Karpas-422 (cell line): Measurements from ENCODE around the gene PARP16. TPM values are rescaled to one million over a fixed set of nuclear protein-coding genes. Genes with fewer than 3 reads are reported as not detected.

ENCODE experiments used
- DNase-seq: peaks from one replicate; pipeline ENCODE4 v3.0.0-alpha.2; 2015
- H2AFZ ChIP-seq: fragments of 200-600 bp; sonication (generic); 2 replicates; pipeline ENCODE4 v1.6.1; 2014; ENCODE audit warnings: antibody characterized with exemption, low read length, mixed read lengths
- H3K27ac ChIP-seq: fragments of 200-600 bp; sonication (generic); 2 replicates; pipeline ENCODE4 v1.5.1; 2014; ENCODE audit warnings: mild to moderate bottlenecking, low read length, moderate library complexity
- H3K27me3 ChIP-seq: fragments of 200-600 bp; sonication (generic); 2 replicates; pipeline ENCODE4 v1.6.1; 2014; ENCODE audit warnings: low read length, mixed read lengths
- H3K36me3 ChIP-seq: fragments of 200-600 bp; sonication (generic); 2 replicates; pipeline ENCODE4 v1.6.1; 2014; ENCODE audit warnings: low read length, mixed read lengths; ENCODE audit not compliant: insufficient read depth
- H3K4me1 ChIP-seq: fragments of 200-600 bp; sonication (generic); 2 replicates; pipeline ENCODE4 v1.6.1; 2014; ENCODE audit warnings: mild to moderate bottlenecking, low read length, mixed read lengths
- H3K4me2 ChIP-seq: fragments of 200-600 bp; sonication (generic); 2 replicates; pipeline ENCODE4 v1.6.1; 2014; ENCODE audit warnings: low read length, low read depth, mild to moderate bottlenecking; ENCODE audit not compliant: poor library complexity, severe bottlenecking
- H3K4me3 ChIP-seq: fragments of 200-600 bp; sonication (generic); 2 replicates; pipeline ENCODE4 v1.5.1; 2014; ENCODE audit warnings: mild to moderate bottlenecking, antibody characterized with exemption, low read length, mixed read lengths
- H3K79me2 ChIP-seq: fragments of 200-600 bp; sonication (generic); 2 replicates; pipeline ENCODE4 v1.6.1; 2014; ENCODE audit warnings: mild to moderate bottlenecking, low read length, mixed read lengths
- H3K9ac ChIP-seq: fragments of 200-600 bp; sonication (generic); 2 replicates; pipeline ENCODE4 v1.6.0; 2014; ENCODE audit warnings: low read length
- H3K9me2 ChIP-seq: fragments of 200-600 bp; sonication (generic), shearing (Covaris generic); replicated peaks from 2 replicates; pipeline ENCODE4 v1.6.0; 2014; ENCODE audit warnings: mild to moderate bottlenecking, low read length, moderate library complexity; ENCODE audit not compliant: insufficient read depth
- H3K9me3 ChIP-seq: fragments of 300-700, 200-600 bp; sonication (generic); 2 replicates; pipeline ENCODE4 v1.6.1; 2014; ENCODE audit warnings: low read length, mixed read lengths
- H4K20me1 ChIP-seq: fragments of 200-600 bp; sonication (generic); 2 replicates; pipeline ENCODE4 v1.6.1; 2014; ENCODE audit warnings: mild to moderate bottlenecking, antibody characterized with exemption, low read length, low read depth; ENCODE audit not compliant: insufficient read depth
- total RNA-seq: library from RNA; depleted of rRNA; stranded (reverse); fragments of >200 nt; shearing (Covaris generic); gene quantifications from 2 replicates; pipeline ENCODE4 v1.2.3, GENCODE V29; 2014; ENCODE audit warnings: low replicate concordance; rRNA removed

The PARP16 gene, protein sequence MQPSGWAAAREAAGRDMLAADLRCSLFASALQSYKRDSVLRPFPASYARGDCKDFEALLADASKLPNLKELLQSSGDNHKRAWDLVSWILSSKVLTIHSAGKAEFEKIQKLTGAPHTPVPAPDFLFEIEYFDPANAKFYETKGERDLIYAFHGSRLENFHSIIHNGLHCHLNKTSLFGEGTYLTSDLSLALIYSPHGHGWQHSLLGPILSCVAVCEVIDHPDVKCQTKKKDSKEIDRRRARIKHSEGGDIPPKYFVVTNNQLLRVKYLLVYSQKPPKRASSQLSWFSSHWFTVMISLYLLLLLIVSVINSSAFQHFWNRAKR
- total RNA-seq: 7.7 and 8.3 TPM in 2 replicates

DNA sequence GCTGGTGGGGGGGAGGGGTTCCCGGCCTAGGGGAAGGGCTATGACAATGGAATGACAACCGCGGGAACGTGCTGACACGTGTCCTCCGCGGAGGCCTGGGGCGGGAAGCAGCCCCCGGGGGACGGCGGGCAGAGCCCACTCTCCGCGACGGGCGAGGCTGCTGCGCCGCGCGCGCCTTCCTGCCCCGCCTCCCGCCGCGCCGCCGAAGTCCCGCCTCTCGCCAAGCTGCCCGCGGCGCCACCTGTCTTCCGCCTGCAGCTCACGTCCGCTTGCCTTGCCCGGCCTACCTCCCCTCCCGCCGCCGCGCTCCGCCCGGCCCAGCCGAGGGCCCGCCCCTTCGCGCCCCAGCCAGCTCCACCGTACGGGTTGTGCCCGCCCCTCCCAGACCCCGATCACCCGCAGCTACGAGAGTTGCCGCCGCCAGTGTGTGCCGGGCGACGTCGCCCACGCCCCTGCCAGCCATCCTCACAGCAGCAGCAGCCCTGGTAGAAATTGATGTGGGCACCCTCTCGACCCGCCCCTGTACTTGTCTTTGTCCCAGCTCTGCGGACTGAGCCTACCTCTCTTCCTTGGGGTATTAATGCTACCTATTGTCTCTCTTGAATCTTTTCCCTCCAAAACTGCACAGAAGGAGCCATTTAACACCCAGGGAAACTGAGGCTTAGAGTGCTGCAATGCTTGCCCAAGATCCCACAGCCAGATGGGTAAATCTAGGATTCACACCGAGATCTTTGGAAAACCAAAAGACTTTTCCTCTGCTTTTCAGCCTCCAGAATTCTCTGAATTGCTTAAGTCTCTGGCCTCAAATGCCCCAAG is at the start of gene PARP16:
PARP16 (minus strand) TSS at position 180 of the 816 bp plus-strand sequence. CDS start 457 bp downstream, outside the sequence.
- H4K20me1 ChIP-seq: no peaks in the 10 kb centered on the region
- no peaks in the 10 kb centered on the region for H3K79me2 ChIP-seq
- H3K4me3 ChIP-seq: peak within 1 kb of the TSS; percentile 82
- H2AFZ ChIP-seq: peak within 1 kb of the TSS; percentile 89
- peak; percentile 97 for DNase-seq
- peak within 1 kb of the TSS; percentile 85 for H3K9ac ChIP-seq
- H3K4me2 ChIP-seq: peak within 1 kb of the TSS; percentile 86
- no peaks in the 10 kb centered on the region for H3K36me3 ChIP-seq
- no peaks in the 10 kb centered on the region for H3K27me3 ChIP-seq
- no peaks in the 10 kb centered on the region for H3K9me2 ChIP-seq
- H3K27ac ChIP-seq: no peak within 1 kb of the TSS
- peaks cover 28% of the 10 kb centered on the region for H3K4me1 ChIP-seq
- H3K9me3 ChIP-seq: no peaks in the 10 kb centered on the region

DNA sequence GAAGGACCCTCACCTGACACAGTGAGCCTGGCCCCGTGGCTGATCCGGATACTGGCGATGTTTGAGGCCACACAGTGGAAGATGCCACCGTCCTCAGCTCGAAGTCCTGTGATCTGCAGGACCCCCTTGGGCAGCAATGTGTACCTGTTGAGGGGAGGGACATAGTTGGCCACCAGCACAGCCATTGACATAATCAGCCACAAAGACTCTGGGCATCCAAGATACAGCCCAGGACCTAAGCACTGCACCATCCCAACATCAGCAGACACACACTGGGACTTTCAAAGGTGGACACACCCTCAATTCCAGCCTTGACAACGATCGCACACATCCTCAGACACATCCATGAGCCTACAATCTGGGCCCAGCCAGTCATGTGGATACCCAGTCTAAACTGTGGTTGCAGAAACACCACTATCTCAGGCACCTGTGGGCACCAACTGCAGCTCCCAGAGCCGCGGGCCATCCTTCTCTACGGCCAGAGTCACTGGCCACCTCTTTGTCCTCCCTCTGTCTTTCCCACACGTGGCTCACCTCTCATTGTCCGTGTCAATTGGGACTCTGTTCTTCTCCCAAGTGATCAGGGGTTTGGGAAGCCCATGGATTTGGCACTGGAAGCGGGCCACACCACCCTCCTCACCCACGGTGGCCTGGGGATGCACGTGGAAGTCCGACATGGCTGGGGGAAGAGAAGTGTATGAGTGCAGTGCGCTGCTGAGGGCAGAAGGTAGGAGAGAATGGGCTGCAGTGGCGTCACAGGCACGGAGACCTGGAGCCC is 48.8 kb upstream of the PARP16 start:
- no peak for DNase-seq
- no peaks in the 10 kb centered on the region for H3K9me2 ChIP-seq
- no peaks in the 10 kb centered on the region for H3K36me3 ChIP-seq
- no peaks in the 10 kb centered on the region for H3K9me3 ChIP-seq
- no peak overlapping the region for H2AFZ ChIP-seq
- H3K4me1 ChIP-seq: peaks cover 26% of the 10 kb centered on the region
- H3K79me2 ChIP-seq: no peaks in the 10 kb centered on the region
- no peaks in the 10 kb centered on the region for H3K27me3 ChIP-seq
- peaks cover 9% of the 10 kb centered on the region; the same call in 1 of the 2 replicates for H4K20me1 ChIP-seq
- no peak overlapping the region for H3K4me3 ChIP-seq
- H3K9ac ChIP-seq: no peak overlapping the region
- H3K27ac ChIP-seq: no peak overlapping the region
- H3K4me2 ChIP-seq: no peak overlapping the region

DNA sequence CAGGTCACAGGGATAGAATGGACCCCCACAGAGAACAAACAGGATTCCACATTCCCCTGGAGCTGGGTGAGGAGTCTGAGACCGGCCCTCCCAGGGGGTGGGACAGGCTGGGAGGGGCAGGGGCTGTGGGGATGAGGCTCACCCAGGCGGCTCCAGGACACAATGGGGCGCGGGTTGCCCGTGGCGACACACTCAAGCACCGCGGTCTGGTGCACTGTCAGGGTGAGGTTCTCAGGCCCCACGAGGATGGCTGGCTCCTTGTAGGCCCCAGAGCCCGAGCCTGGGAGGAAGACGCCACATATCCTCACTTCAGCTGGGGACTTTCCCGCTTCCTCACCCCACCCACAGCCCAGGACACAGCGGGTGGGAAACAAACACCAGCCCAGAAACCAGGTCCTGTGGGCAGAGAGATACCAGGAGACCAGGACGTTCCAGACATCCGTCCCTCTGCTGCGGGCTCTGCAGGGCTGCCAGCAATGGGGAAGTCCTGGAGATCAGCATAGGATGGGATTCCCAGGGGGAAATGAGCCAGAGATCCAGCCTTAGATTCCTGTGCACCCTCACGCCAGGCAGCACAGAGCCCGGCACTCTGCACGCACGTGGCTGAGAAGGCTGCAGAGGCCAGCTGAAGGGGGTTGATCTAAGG is 48.0 kb upstream of the PARP16 start:
- no peaks in the 10 kb centered on the region for H3K27me3 ChIP-seq
- H2AFZ ChIP-seq: no peak overlapping the region
- H3K79me2 ChIP-seq: no peaks in the 10 kb centered on the region
- no peak overlapping the region for H3K4me3 ChIP-seq
- no peak overlapping the region for H3K4me2 ChIP-seq
- peaks cover 26% of the 10 kb centered on the region for H3K4me1 ChIP-seq
- no peak overlapping the region for H3K9ac ChIP-seq
- no peaks in the 10 kb centered on the region for H3K9me2 ChIP-seq
- H3K36me3 ChIP-seq: no peaks in the 10 kb centered on the region
- H3K9me3 ChIP-seq: no peaks in the 10 kb centered on the region
- no peak overlapping the region for H3K27ac ChIP-seq
- peak; percentile 52 for DNase-seq
- H4K20me1 ChIP-seq: peaks cover 10% of the 10 kb centered on the region; the same call in 1 of the 2 replicates

DNA sequence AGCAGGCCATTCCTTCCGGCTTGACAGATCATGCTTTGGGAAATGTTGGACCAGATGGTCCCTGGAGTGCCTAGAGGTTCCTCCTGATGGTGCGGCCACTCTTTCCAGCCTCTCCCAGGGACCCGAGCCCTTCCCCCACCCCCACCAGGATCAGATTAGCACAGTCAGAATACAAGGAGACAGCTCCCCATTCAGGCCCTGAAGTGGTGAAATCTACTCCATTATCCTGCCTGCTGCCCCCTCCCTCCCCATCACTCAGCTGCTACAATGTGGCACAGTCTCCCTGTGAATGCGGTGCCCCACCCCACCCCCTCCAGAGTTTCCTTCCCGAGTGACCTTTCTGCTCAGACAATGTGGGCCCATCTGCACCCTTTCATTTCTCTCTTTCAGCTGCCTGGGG is 47.2 kb upstream of the PARP16 start:
- peaks cover 13% of the 10 kb centered on the region; the same call in 1 of the 2 replicates for H4K20me1 ChIP-seq

DNA sequence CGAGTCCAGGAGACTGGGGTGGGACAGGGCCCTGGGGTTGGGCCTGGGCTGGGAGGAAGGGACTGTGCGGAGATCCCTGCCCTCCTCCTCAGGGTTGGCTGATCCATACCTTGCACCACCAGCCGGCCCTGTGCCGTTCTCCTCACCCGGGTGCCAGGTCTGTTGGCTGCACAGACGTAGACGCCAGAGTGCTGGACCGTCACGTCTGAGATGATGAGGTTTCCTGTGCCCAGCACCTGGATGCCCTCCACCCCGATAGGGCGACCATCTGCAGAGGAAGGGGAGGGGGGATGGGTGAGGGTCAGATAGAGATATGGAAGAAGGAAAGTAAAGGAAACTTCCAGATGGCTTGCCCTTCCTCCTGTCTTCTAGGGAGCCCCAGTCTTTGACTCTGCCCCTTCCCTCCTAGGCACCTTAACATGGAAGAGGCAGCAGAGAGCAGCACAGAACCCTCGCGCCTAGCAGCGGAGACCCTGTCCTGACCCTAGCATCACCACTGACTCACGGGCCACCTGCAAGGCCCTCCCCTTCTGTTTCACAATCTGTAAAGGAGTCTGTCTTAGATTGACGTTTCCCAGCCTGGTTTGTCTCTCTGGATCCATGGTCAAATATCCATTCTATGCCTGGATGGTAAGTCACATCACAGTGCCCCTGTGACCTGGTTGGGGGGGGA is 46.6 kb upstream of the PARP16 start:
- no peaks in the 10 kb centered on the region for H3K9me2 ChIP-seq
- H3K79me2 ChIP-seq: no peaks in the 10 kb centered on the region
- H3K9ac ChIP-seq: no peak overlapping the region
- H3K36me3 ChIP-seq: no peaks in the 10 kb centered on the region
- H3K27me3 ChIP-seq: no peaks in the 10 kb centered on the region
- no peak overlapping the region for H3K4me2 ChIP-seq
- H3K9me3 ChIP-seq: no peaks in the 10 kb centered on the region
- H2AFZ ChIP-seq: no peak overlapping the region
- no peak for DNase-seq
- peaks cover 13% of the 10 kb centered on the region; the same call in 1 of the 2 replicates for H4K20me1 ChIP-seq
- peaks cover 27% of the 10 kb centered on the region for H3K4me1 ChIP-seq
- H3K27ac ChIP-seq: no peak overlapping the region
- H3K4me3 ChIP-seq: no peak overlapping the region

More for the DNA sequence above, 47.2 kb upstream of the PARP16 start:
- H3K9me2 ChIP-seq: no peaks in the 10 kb centered on the region
- no peak overlapping the region for H3K9ac ChIP-seq
- H3K9me3 ChIP-seq: no peaks in the 10 kb centered on the region
- H3K4me3 ChIP-seq: no peak overlapping the region
- H3K79me2 ChIP-seq: no peaks in the 10 kb centered on the region
- peaks cover 26% of the 10 kb centered on the region for H3K4me1 ChIP-seq
- H3K27ac ChIP-seq: no peak overlapping the region
- H3K36me3 ChIP-seq: no peaks in the 10 kb centered on the region
- no peak for DNase-seq
- H2AFZ ChIP-seq: no peak overlapping the region
- H3K4me2 ChIP-seq: no peak overlapping the region
- no peaks in the 10 kb centered on the region for H3K27me3 ChIP-seq

DNA sequence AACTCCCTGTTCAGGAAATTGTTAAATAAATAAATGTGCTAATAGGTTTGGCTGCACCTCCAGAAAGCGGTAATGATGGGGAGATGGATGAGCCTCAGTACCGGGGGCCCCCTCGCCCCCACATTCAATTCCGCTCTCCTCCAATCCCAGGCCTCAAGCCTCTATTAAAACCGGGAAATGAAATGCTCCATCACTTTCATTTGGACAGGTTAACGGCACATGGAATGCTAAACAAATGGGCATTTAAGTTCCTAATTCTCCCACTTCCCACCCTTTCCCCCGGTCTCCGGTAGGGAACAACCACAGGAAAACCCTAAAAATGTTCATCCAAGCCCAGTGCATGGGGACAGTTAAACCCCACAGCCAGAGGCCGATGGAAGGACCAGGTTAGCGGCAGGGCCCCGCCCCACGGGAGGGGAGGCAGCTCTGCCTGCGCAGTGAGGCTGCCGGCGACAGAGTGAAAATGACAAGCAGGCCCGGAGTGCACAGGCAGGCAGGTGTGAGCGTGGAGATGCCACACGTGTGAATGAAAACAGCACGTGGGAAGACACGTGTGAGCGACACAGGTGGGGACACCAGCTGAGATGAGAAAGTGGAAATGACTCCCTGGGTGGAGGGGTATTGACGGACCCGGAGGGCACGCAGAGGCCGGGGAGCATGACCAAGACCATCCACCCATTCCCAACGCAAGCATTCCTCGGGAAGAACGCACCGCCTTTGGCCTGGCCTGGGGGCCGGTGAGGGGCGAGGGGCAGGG is 45.9 kb upstream of the PARP16 start:
- peaks cover 7% of the 10 kb centered on the region; the same call in 1 of the 2 replicates for H4K20me1 ChIP-seq
- no peaks in the 10 kb centered on the region for H3K9me3 ChIP-seq
- no peak for DNase-seq
- H3K4me1 ChIP-seq: peaks cover 27% of the 10 kb centered on the region
- no peaks in the 10 kb centered on the region for H3K9me2 ChIP-seq
- no peak overlapping the region for H2AFZ ChIP-seq
- H3K9ac ChIP-seq: no peak overlapping the region
- H3K79me2 ChIP-seq: no peaks in the 10 kb centered on the region
- no peaks in the 10 kb centered on the region for H3K27me3 ChIP-seq
- H3K27ac ChIP-seq: no peak overlapping the region
- no peak overlapping the region for H3K4me3 ChIP-seq
- H3K4me2 ChIP-seq: no peak overlapping the region
- no peaks in the 10 kb centered on the region for H3K36me3 ChIP-seq

DNA sequence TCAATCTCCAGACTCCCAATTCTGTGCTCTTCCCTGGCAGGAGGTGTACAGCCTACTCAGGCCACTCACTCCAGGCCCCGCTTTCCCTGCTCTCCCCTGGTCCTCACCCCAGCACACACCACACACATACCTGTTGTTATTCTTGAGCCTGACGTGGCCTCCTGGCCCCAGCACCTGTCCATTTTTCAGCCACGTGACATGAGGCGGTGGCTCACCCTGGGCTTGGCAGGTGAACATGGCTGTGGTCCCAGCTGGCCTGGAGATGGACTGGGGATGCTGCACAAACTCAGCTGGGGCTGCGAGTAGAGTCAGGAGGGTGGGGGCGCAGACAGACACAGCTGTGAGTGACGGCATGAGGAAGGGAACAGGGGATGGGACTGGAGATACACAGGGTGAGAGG is 45.1 kb upstream of the PARP16 start:
- no peaks in the 10 kb centered on the region for H3K9me2 ChIP-seq
- no peak overlapping the region for H2AFZ ChIP-seq
- H3K4me3 ChIP-seq: no peak overlapping the region
- no peak for DNase-seq
- no peak overlapping the region for H3K4me2 ChIP-seq
- peaks cover 21% of the 10 kb centered on the region for H3K4me1 ChIP-seq
- H3K79me2 ChIP-seq: no peaks in the 10 kb centered on the region
- no peak overlapping the region for H3K27ac ChIP-seq
- peaks cover 4% of the 10 kb centered on the region; the same call in 1 of the 2 replicates for H4K20me1 ChIP-seq
- no peaks in the 10 kb centered on the region for H3K36me3 ChIP-seq
- H3K27me3 ChIP-seq: no peaks in the 10 kb centered on the region
- no peaks in the 10 kb centered on the region for H3K9me3 ChIP-seq
- no peak overlapping the region for H3K9ac ChIP-seq
